Endodermal cell (in vitro differentiated cells): ENCODE measurements around the gene CLBA1. TPM values are rescaled to one million over a fixed set of nuclear protein-coding genes. Genes with fewer than 3 reads are reported as not detected.

Source experiments
- DNase-seq: peaks from one replicate; pipeline ENCODE4 v3.0.0-alpha.2; 2017
- H3K27ac ChIP-seq: 2 replicates; pipeline ENCODE4 v1.5.1; 2013; ENCODE audit warnings: mild to moderate bottlenecking, low read depth, low read length, moderate library complexity
- H3K27me3 ChIP-seq: 2 replicates; pipeline ENCODE4 v1.6.1; 2013; ENCODE audit warnings: mild to moderate bottlenecking, low read length, moderate library complexity; ENCODE audit not compliant: insufficient read depth, control insufficient read depth, poor library complexity, severe bottlenecking
- H3K36me3 ChIP-seq: 2 replicates; pipeline ENCODE4 v1.7.0; 2013; ENCODE audit warnings: mild to moderate bottlenecking, low read length, moderate library complexity; ENCODE audit not compliant: control insufficient read depth, insufficient read depth
- H3K4me1 ChIP-seq: one replicate; pipeline ENCODE4 v1.7.0; 2013; ENCODE audit warnings: low read length; ENCODE audit not compliant: control insufficient read depth, insufficient read depth
- H3K4me3 ChIP-seq: 2 replicates; pipeline ENCODE4 v1.5.1; 2013; ENCODE audit warnings: mild to moderate bottlenecking, low read length, moderate library complexity
- H3K9ac ChIP-seq: 2 replicates; pipeline ENCODE4 v1.6.1; 2013; ENCODE audit warnings: mild to moderate bottlenecking, low read length, moderate library complexity; ENCODE audit not compliant: poor library complexity, severe bottlenecking; ENCODE audit errors: extremely low read depth
- H3K9me3 ChIP-seq: 2 replicates; pipeline ENCODE4 v1.6.1; 2013; ENCODE audit warnings: mild to moderate bottlenecking, low read length, moderate library complexity; ENCODE audit not compliant: control insufficient read depth
- H3K27ac Mint-ChIP-seq: 2 replicates; pipeline ENCODE4 v1.8.0; 2020; ENCODE audit warnings: mixed read lengths
- H3K27me3 Mint-ChIP-seq: 2 replicates; pipeline ENCODE4 v1.8.0; 2021; ENCODE audit warnings: mild to moderate bottlenecking, mixed read lengths; ENCODE audit not compliant: insufficient read depth
- H3K36me3 Mint-ChIP-seq: 2 replicates; pipeline ENCODE4 v1.8.0; 2020; ENCODE audit warnings: low read depth, mixed read lengths
- H3K4me1 Mint-ChIP-seq: 2 replicates; pipeline ENCODE4 v1.8.0; 2020; ENCODE audit warnings: mixed read lengths
- H3K4me3 Mint-ChIP-seq: 2 replicates; pipeline ENCODE4 v1.8.0; 2020; ENCODE audit warnings: mild to moderate bottlenecking, moderate library complexity, mixed read lengths
- H3K9me3 Mint-ChIP-seq: 2 replicates; pipeline ENCODE4 v1.8.0; 2020; ENCODE audit warnings: mild to moderate bottlenecking, mixed read lengths
- WGBS, 2 experiments: methylation state at CpG; one replicate each; pipeline versions ENCODE4 v1.1.5 to v1.1.7; 2013; ENCODE audit warnings: missing lambda C conversion rate in 2 of 2, mixed read lengths in 1 of 2; ENCODE audit not compliant: insufficient coverage in 1 of 2, insufficient read length in 1 of 2; 5-methylcytosine and 5-hydroxymethylcytosine counted together
- total RNA-seq, 2 donors: library from RNA; stranded (reverse); fragmentation: NEBNext Ultra II Directional in 1 of 2; extraction: Animal tissue kit (Norgen Biotek cat#: 25700) in 1 of 2; gene quantifications; 2 replicates in 1 of 2; 3 replicates in 1 of 2; pipeline ENCODE4 v1.2.1, GENCODE V29; 2021
- TF ChIP-seq, protein P1 (sequence below): fragments of 200-600 bp; sonication (generic); conservative IDR thresholded peaks from 2 replicates; pipeline ENCODE4 v1.5.0; 2021; ENCODE audit warnings: antibody characterized with exemption, mild to moderate bottlenecking

CLBA1 gene
- total RNA-seq, 2 donors from 2014 or later = 11.2 to 12.5 TPM

- Mint-ChIP-seq H3K4me3 (no peak overlapping the region), H3K27me3 (peaks cover 42% of the 10 kb centered on the region), H3K9me3 (no peaks in the 10 kb centered on the region), H3K36me3 (no peaks in the 10 kb centered on the region), H3K27ac (no peak overlapping the region), H3K4me1 (peaks cover 6% of the 10 kb centered on the region)
- DNase-seq = no peak
- H3K4me3 ChIP-seq = no peak overlapping the region
- TF ChIP-seq, protein P1, sequence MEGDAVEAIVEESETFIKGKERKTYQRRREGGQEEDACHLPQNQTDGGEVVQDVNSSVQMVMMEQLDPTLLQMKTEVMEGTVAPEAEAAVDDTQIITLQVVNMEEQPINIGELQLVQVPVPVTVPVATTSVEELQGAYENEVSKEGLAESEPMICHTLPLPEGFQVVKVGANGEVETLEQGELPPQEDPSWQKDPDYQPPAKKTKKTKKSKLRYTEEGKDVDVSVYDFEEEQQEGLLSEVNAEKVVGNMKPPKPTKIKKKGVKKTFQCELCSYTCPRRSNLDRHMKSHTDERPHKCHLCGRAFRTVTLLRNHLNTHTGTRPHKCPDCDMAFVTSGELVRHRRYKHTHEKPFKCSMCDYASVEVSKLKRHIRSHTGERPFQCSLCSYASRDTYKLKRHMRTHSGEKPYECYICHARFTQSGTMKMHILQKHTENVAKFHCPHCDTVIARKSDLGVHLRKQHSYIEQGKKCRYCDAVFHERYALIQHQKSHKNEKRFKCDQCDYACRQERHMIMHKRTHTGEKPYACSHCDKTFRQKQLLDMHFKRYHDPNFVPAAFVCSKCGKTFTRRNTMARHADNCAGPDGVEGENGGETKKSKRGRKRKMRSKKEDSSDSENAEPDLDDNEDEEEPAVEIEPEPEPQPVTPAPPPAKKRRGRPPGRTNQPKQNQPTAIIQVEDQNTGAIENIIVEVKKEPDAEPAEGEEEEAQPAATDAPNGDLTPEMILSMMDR = no peak
- peaks cover 12% of the 10 kb centered on the region for H3K27me3 ChIP-seq
- no peak overlapping the region for H3K27ac ChIP-seq
- no peaks in the 10 kb centered on the region for H3K9me3 ChIP-seq
- H3K36me3 ChIP-seq = no peaks in the 10 kb centered on the region
- no peaks in the 10 kb centered on the region for H3K4me1 ChIP-seq
- 84 to 95% methylated on average over 7 to 12 of the region's 12 CpGs for WGBS, 2 experiments
- H3K9ac ChIP-seq = no peak overlapping the region
Observed at GRCh38 chr14:105028251-105028927, 42.8 kb downstream of the CLBA1 start.

- Mint-ChIP-seq H3K9me3 (no peaks in the 10 kb centered on the region), H3K27ac (no peak overlapping the region), H3K4me3 (no peak overlapping the region), H3K27me3 (peaks cover 52% of the 10 kb centered on the region), H3K36me3 (no peaks in the 10 kb centered on the region), H3K4me1 (peaks cover 11% of the 10 kb centered on the region)
- no peaks in the 10 kb centered on the region for H3K36me3 ChIP-seq
- no peak for DNase-seq
- WGBS, 2 experiments = 95 to 96% methylated on average over 6 to 7 of the region's 7 CpGs
- no peaks in the 10 kb centered on the region for H3K9me3 ChIP-seq
- TF ChIP-seq, protein P1 = no peak
- H3K4me3 ChIP-seq = no peak overlapping the region
- H3K27me3 ChIP-seq = peaks cover 22% of the 10 kb centered on the region
- no peaks in the 10 kb centered on the region for H3K4me1 ChIP-seq
- H3K9ac ChIP-seq = no peak overlapping the region
- no peak overlapping the region for H3K27ac ChIP-seq
Observed at GRCh38 chr14:105029402-105029801, 43.8 kb downstream of the CLBA1 start.

DNA sequence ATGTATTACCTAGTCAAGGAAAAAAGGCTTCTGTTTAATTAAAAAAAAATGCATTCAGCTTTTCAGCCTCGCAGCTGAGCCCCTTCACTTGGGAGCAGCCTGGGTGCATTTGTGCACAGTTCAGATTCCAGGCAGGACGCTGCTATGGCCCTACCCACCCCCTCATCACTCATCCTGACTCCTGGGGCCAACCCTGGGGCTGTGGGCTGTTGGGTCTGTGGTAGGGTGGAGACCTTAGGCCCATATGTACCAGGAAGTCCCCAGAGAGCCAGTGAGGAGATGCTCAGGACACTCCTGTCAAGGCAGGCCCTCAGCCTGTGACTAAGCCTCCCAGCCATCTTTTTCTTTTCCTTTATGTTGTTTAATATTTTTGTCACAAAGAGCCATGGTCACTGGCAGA, 44.6 kb downstream of the CLBA1 start:
- Mint-ChIP-seq H3K27me3 (peaks cover 59% of the 10 kb centered on the region), H3K9me3 (no peaks in the 10 kb centered on the region), H3K4me1 (peaks cover 11% of the 10 kb centered on the region), H3K36me3 (no peaks in the 10 kb centered on the region), H3K4me3 (no peak overlapping the region), H3K27ac (no peak overlapping the region)
- Histone ChIP-seq H3K9me3 (no peaks in the 10 kb centered on the region), H3K27ac (peak overlapping the region; percentile 55), H3K4me1 (no peaks in the 10 kb centered on the region), H3K9ac (no peak overlapping the region), H3K36me3 (no peaks in the 10 kb centered on the region), H3K27me3 (peaks cover 26% of the 10 kb centered on the region), H3K4me3 (no peak overlapping the region)
- 87% methylated on average over 2 of the region's 2 CpGs; no CpG with 5 or more reads in 1 of the 2 experiments for WGBS, 2 experiments
- TF ChIP-seq, protein P1 = no peak
- no peak for DNase-seq
